Skeletal muscle satellite cell (primary cell): ENCODE measurements around the gene PPP1R8.
"Not testable (repeated sequence)": the region's sequence is repeated elsewhere in the genome, so short reads cannot be mapped to it uniquely, and the experiment has no call there.

Experiments used
- H3K27me3 ChIP-seq: 2 replicates; pipeline ENCODE4 v1.7.0; 2013; ENCODE audit warnings: low read length; ENCODE audit not compliant: control insufficient read depth, insufficient read depth
- H3K36me3 ChIP-seq: 2 replicates; pipeline ENCODE4 v1.7.0; 2013; ENCODE audit warnings: mild to moderate bottlenecking, control low read depth, low read length; ENCODE audit not compliant: insufficient read depth
- H3K4me1 ChIP-seq: 2 replicates; pipeline ENCODE4 v1.7.0; 2013; ENCODE audit warnings: low read length; ENCODE audit not compliant: control insufficient read depth, insufficient read depth
- H3K4me2 ChIP-seq: 2 replicates; pipeline ENCODE4 v1.7.0; 2013; ENCODE audit warnings: mild to moderate bottlenecking, low read length
- H3K4me3 ChIP-seq: 2 replicates; pipeline ENCODE4 v1.7.0; 2013; ENCODE audit warnings: low read length
- H3K9ac ChIP-seq: 2 replicates; pipeline ENCODE4 v1.7.0; 2013; ENCODE audit warnings: mild to moderate bottlenecking, low read depth, low read length, moderate library complexity
- H3K9me3 ChIP-seq: replicated peaks from 2 replicates; pipeline ENCODE4 v1.7.0; 2013; ENCODE audit warnings: mild to moderate bottlenecking, control low read depth, low read length

Gene PPP1R8

GRCh38 chr1:27808131-27808530 is 22.5 kb upstream of the PPP1R8 start:
- H3K4me2 ChIP-seq, H3K4me3 ChIP-seq, H3K27me3 ChIP-seq, H3K9me3 ChIP-seq, H3K9ac ChIP-seq, H3K4me1 ChIP-seq: not testable (repeated sequence)
- peaks cover 45% of the 10 kb centered on the region for H3K36me3 ChIP-seq

- H3K9ac ChIP-seq, result no peak overlapping the region
- H3K4me3 ChIP-seq, result no peak overlapping the region
- H3K4me1 ChIP-seq, result no peaks in the 10 kb centered on the region
- H3K9me3 ChIP-seq, result no peaks in the 10 kb centered on the region
- H3K36me3 ChIP-seq, result peaks cover 51% of the 10 kb centered on the region
- H3K4me2 ChIP-seq, result no peak overlapping the region
- H3K27me3 ChIP-seq, result no peaks in the 10 kb centered on the region
These were observed 20.7 kb upstream of the PPP1R8 start for GRCh38 chr1:27809883-27810282.

GRCh38 chr1:27811741-27812500 is 18.7 kb upstream of the PPP1R8 start:
- no peaks in the 10 kb centered on the region for H3K9me3 ChIP-seq
- H3K36me3 ChIP-seq, result peaks cover 41% of the 10 kb centered on the region
- no peak overlapping the region for H3K4me2 ChIP-seq
- no peak overlapping the region for H3K9ac ChIP-seq
- no peak overlapping the region for H3K4me3 ChIP-seq
- H3K4me1 ChIP-seq, result no peaks in the 10 kb centered on the region
- H3K27me3 ChIP-seq, result no peaks in the 10 kb centered on the region

GRCh38 chr1:27816921-27817630 is 13.5 kb upstream of the PPP1R8 start:
- H3K36me3 ChIP-seq, result peaks cover 48% of the 10 kb centered on the region
- no peak overlapping the region for H3K9ac ChIP-seq
- H3K4me2 ChIP-seq, result no peak overlapping the region
- no peaks in the 10 kb centered on the region for H3K27me3 ChIP-seq
- H3K4me1 ChIP-seq, result no peaks in the 10 kb centered on the region
- H3K4me3 ChIP-seq, result no peak overlapping the region
- H3K9me3 ChIP-seq, result no peaks in the 10 kb centered on the region

GRCh38 chr1:27821761-27822315 is 8.7 kb upstream of the PPP1R8 start:
- Histone ChIP-seq H3K4me3 (no peak overlapping the region), H3K4me2 (no peak overlapping the region), H3K9ac (no peak overlapping the region), H3K4me1 (no peaks in the 10 kb centered on the region), H3K36me3 (peaks cover 36% of the 10 kb centered on the region), H3K27me3 (no peaks in the 10 kb centered on the region), H3K9me3 (no peaks in the 10 kb centered on the region)

GRCh38 chr1:27823784-27824183 is 6.8 kb upstream of the PPP1R8 start:
- no peak overlapping the region for H3K9ac ChIP-seq
- H3K4me2 ChIP-seq, result no peak overlapping the region
- H3K36me3 ChIP-seq, result peaks cover 26% of the 10 kb centered on the region
- no peak overlapping the region for H3K4me3 ChIP-seq
- no peaks in the 10 kb centered on the region for H3K27me3 ChIP-seq
- H3K9me3 ChIP-seq, result no peaks in the 10 kb centered on the region
- H3K4me1 ChIP-seq, result no peaks in the 10 kb centered on the region

- no peak overlapping the region for H3K9ac ChIP-seq
- no peak overlapping the region for H3K4me2 ChIP-seq
- no peak overlapping the region for H3K4me3 ChIP-seq
- no peaks in the 10 kb centered on the region for H3K27me3 ChIP-seq
- H3K4me1 ChIP-seq, result no peaks in the 10 kb centered on the region
- peaks cover 23% of the 10 kb centered on the region for H3K36me3 ChIP-seq
- no peaks in the 10 kb centered on the region for H3K9me3 ChIP-seq
These were observed 6.2 kb upstream of the PPP1R8 start for GRCh38 chr1:27824411-27824810.

- H3K9me3 ChIP-seq, H3K27me3 ChIP-seq, H3K9ac ChIP-seq, H3K4me3 ChIP-seq: not testable (repeated sequence)
- peak overlapping the region; percentile 82 for H3K4me2 ChIP-seq
- peaks cover 18% of the 10 kb centered on the region for H3K4me1 ChIP-seq
- H3K36me3 ChIP-seq, result peaks cover 13% of the 10 kb centered on the region
These were observed 1.1 kb upstream of the PPP1R8 start for GRCh38 chr1:27829339-27829960.

GRCh38 chr1:27831568-27832410 is 1.2 kb downstream of the PPP1R8 start:
- Histone ChIP-seq H3K4me2 (peak overlapping the region; percentile 92), H3K9me3 (no peaks in the 10 kb centered on the region), H3K36me3 (peaks cover 28% of the 10 kb centered on the region), H3K4me3 (peak overlapping the region; percentile 93), H3K9ac (peak overlapping the region; percentile 99), H3K4me1 (peaks cover 18% of the 10 kb centered on the region), H3K27me3 (no peaks in the 10 kb centered on the region)

GRCh38 chr1:27832762-27833161 is 2.2 kb downstream of the PPP1R8 start:
- Histone ChIP-seq H3K4me1 (peaks cover 18% of the 10 kb centered on the region), H3K4me2 (peak overlapping the region; percentile 92), H3K9me3 (no peaks in the 10 kb centered on the region), H3K9ac (peak overlapping the region; percentile 33), H3K27me3 (no peaks in the 10 kb centered on the region), H3K36me3 (peaks cover 28% of the 10 kb centered on the region), H3K4me3 (peak overlapping the region; percentile 93)

GRCh38 chr1:27833470-27833869 is 2.9 kb downstream of the PPP1R8 start:
- Histone ChIP-seq H3K9me3 (no peaks in the 10 kb centered on the region), H3K36me3 (peaks cover 28% of the 10 kb centered on the region), H3K9ac (no peak overlapping the region), H3K27me3 (no peaks in the 10 kb centered on the region), H3K4me2 (no peak overlapping the region), H3K4me3 (no peak overlapping the region), H3K4me1 (peaks cover 18% of the 10 kb centered on the region)
